ENCODE results near the gene BRIP1.
"Not testable (repeated sequence)": the region's sequence is repeated elsewhere in the genome, so short reads cannot be mapped to it uniquely, and the experiment has no call there.

Gene BRIP1

DNA sequence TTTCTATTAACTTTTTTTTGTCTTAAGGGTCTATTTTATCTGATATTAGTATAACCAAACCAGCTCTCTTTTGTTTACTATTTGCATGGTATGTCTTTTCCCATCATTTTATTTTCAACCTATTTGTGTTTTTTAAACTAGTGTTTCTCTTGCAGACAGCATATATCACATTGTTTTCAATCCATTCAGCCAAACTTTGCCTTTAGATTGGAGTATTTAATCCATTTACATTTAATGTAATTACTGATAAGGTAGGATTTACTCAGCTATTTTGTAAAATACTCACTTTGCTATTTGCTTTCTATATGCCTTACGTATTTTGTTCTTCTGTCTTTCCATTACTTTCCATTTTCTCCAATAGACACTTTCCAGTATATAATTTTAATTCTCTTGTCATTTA is 164.3 kb downstream of the BRIP1 start:
- no peak for DNase-seq (ENCODE audit: low read depth in 2 of 2)

DNA sequence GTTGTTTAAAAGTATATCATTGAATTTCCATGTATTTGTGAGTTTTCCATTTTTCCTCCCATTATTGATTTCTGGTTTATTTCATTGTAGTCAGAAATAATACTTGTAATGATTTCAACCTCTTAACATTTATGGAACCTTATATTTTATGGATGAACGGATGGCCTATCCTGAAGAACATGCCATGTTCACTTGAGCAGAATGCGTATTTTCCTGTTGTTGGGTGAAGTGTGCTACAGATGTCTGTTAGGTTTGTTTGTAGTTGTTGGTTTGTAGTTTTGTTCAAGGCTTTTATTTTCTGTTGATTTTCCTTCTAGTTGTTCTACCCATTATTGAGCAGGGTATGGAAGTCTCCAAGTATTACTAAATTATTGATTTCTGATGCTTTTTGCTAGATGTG is 165.1 kb downstream of the BRIP1 start:
- no peak for DNase-seq (ENCODE audit: low read depth in 2 of 2)

DNA sequence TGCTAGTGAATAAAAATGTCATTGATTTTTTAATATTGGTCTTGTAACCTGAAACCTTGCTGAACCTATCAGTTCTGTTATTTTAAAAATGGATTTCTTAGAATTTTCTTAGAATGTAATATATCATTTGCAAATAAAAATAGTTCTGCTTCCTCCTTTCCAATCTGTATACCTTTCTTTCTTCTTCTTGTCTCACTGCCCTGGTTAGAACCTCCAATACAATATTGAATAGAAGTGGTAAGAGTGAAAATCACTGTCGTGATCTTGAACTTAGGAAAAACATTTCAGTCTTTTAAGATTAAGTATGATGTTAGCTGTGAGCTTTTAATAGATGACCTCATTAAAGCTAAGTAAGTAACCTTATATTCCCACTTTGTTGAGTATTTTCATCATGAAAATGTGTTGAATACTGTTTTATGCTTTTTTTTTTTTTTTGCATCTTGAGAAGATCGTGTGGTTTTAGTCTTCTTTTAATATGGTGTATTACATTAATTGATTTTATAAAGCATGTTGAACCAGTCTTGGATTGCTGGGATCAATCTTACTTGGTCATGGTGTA is 167.5 kb downstream of the BRIP1 start:
- DNase-seq (ENCODE audit: low read depth in 2 of 2) = no peak

DNA sequence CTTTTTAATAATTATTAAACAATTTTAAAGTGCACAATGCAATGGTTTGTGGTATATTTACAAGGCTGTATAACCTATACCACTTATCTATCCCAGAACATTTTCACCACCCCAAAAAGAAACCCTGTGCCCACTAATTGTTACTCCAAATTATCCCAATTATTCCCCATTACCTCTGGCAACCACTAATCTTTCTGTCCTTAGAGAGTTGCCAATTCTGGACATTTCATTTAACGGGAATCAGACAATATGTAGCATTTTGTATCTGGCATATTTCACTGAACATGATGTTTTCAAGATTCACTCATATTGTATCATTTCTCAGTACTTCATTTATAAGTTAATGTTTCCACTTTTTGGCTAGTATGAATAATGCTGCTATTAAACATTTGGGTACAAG is 169.2 kb downstream of the BRIP1 start:
- no peak for DNase-seq (ENCODE audit: low read depth in 2 of 2)

DNA sequence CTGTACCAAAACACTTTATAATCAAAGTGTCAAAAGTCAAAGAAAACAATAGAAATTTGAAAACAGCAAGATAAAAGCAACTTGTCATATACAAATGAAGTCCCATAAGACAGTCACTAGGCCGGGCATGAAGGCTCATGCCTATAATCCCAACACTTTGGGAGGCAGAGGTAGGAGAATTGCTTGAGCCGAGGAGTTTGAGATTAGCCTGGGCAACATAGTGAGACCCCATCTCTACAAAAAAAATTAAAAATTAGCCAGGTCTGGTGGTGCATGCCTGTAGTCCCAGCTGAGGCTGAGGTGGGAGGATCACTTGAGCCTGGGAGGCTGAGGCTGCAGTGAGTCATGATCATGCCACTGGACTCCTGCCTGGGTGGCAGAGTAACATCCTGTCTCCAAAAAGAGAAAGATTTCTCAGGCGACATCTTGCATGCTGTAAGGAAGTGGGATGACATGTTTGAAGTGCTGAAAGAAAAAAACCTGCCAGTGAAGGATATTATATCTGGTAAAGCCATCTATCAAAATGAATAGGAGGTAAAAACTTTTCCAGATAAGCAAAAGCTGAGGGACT is 173.6 kb downstream of the BRIP1 start:
- no peak for DNase-seq (ENCODE audit: low read depth in 2 of 2)

DNA sequence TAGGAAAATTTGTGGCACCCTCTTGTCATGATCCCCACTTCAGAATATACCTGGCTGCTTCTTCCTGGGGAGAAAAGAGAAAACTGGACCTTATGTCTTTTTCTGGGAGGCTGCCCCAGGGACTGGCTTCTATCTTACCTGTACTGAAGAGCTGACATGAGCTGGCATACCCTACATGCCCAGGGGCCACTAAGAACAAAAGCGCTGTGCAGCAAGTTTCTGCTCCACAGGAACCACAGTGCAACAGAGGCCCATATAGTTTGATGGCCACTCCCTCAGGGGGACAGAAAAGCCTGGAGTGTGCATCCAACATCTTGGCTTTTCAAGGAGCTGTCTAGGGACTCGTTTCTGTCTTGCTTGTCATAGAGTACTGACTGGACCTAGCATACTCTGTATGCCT is 175.6 kb downstream of the BRIP1 start:
- DNase-seq (ENCODE audit: low read depth in 2 of 2) = no peak

DNA sequence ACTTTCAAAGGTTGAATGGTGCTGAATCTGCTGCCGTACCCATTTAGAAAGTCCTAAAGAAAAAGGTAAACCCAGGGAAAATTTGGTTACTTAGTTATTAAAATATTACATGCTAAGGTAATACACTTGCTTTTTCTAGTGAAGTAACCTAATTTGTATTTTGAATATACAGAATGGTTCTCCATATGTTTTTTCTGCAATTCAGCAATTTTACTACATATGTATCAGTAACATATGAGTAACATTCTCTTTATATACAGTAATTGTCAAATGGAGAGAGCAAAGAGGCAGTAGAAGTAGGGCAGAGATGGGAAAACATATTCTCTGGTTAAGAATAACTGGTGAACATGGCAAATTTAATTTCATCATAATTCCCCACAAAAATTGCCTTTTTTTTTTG is 177.2 kb downstream of the BRIP1 start:
- DNase-seq (ENCODE audit: low read depth in 2 of 2) = no peak

DNA sequence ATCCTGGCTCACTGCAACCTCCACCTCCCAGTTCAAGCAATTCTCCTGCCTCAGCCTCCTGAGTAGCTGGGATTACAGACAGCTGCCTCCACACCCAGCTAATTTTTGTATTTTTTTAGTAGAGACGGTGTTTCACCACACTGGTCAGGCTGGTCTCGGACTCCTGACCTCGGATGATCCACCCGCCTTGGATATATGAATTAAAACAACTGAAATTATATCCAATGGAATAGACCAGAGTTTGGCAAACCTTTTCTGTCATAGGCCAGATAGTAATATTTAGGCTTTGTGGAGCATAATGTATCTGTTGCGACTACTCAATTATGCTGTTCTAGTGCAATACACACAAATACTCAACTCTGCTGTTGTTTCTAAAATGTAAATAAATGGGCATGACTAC is 178.5 kb downstream of the BRIP1 start:
- DNase-seq (ENCODE audit: low read depth in 2 of 2) = no peak

DNA sequence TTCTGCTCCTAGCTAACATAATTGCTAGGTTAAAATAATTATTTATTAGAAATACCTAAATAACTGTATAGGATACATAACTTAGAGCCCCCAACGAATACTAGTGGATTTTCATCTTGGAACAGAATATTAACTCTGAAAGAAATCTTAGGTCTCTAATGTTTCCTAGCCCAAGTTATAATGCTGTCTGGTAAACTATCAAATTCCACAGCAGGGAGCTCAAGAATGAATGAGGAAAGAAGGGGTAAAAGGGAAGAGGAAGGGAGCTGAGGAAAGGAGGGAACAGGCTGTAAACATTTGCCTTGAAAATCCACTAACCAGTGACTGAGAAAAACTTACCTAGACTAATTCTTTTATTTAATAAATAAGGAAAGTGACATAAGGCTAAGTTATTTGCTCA is 179.2 kb downstream of the BRIP1 start:
- DNase-seq (ENCODE audit: low read depth in 2 of 2) = no peak

DNA sequence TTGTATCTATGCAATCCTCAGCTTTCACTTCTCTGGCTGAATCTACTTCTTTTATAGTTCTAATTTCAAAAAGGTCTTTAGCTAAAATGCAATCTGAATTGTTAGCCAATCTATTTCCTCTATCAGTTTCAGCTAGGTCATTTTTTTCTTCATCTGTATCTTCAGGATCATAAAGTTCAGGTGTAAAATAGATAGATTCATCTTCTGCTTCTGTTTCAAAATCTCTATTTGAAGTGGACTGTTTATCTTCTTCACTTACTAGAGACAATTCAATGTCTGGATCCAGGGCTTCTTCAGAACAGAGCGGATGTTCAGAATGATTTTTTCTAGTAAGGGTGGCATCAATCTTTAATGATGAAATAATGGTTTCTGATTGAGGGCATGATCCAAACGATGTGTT is 179.9 kb downstream of the BRIP1 start:
- no peak for DNase-seq (ENCODE audit: low read depth in 2 of 2)

DNA sequence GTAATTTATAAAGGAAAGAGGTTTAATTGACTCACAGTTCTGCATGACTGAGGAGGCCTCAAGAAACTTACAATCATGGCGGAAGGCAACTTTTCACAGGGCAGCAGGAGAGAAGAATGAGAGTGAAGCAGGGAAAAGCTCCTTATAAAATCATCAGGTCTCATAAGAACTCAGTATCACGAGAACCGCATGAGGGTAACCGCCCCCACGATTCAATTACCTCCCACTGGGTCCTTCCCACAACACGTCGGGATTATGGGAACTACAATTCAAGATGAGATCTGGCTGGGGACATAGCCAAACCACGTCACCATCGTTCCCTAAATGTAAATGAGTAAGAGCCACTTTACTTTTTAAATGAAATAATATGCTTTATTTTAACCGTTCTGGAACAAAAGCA is 182.4 kb downstream of the BRIP1 start:
- no peak for DNase-seq (ENCODE audit: low read depth in 2 of 2)

DNA sequence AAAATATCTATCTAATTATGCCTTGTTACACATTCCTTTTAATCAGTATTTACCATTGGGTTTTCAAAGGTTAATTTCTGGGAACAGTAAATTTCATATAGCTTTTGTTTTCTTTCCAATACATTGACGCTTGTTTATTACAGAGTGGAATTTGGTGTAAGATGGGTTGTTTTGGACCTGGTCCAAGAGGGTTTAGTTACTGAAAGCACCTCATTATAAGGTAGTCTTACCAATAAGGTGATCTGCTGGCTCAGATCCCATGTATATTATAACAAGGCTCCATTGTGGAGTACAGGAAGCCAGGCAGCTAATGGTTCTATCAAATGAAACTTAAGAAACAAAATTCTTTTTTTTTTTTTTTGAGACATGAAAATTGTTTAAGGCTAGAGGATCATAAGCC is 185.0 kb downstream of the BRIP1 start:
- DNase-seq (ENCODE audit: low read depth in 2 of 2) = no peak

DNA sequence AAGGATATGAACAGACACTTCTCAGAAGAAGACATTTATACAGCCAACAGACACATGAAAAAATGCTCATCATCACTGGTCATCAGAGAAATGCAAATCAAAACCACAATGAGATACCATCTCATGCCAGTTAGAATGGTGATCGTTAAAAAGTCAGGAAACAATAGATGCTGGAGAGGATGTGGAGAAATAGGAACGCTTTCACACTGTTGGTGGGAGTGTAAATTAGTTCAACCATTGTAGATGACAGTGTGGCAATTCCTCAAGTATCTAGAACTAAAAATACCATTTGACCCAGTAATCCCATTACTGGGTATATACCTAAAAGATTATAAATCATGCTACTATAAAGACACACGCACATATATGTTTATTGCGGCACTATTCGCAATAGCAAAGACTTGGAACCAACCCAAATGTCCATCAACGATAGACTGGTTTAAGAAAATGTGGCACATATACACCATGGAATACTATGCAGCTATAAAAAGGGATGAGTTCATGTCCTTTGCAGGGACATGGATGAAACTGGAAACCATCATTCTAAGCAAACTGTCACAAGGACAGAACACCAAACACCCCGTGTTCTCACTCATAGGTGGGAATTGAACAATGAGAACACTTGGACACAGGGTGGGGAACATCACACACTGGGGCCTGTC is 186.0 kb downstream of the BRIP1 start:
- DNase-seq (ENCODE audit: low read depth in 2 of 2) = not testable (repeated sequence)

DNA sequence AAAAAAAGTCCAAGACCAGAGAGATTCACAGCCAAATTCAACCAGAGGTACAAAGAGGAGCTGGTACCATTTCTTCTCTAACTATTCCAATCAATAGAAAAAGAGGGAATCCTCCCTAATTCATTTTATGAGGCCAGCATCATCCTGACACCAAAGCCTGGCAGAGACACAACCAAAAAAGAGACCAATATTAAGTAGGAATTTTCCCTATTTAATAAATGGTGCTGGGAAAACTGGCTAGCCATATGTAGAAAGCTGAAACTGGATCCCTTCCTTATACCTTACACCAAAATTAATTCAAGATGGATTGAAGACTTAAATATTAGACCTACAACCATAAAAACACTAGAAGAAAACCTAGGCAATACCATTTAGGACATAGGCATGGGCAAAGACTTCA is 186.8 kb downstream of the BRIP1 start:
- DNase-seq (ENCODE audit: low read depth in 2 of 2) = not testable (repeated sequence)

DNA sequence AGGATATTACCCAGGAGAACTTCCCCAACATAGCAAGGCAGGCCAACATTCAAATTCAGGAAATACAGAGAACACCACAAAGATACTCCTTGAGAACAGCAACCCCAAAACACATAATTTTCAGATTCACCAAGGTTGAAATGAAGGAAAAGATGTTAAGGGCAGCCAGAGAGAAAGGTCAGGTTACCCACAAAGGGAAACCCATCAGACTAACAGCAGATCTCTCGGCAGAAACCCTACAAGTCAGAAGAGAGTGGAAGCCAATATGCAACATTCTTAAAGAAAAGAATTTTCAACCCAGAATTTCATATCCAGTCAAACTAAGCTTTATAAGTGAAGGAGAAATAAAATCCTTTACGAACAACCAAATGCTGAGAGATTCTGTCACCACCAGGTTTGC is 188.7 kb downstream of the BRIP1 start:
- DNase-seq (ENCODE audit: low read depth in 2 of 2) = not testable (repeated sequence)

DNA sequence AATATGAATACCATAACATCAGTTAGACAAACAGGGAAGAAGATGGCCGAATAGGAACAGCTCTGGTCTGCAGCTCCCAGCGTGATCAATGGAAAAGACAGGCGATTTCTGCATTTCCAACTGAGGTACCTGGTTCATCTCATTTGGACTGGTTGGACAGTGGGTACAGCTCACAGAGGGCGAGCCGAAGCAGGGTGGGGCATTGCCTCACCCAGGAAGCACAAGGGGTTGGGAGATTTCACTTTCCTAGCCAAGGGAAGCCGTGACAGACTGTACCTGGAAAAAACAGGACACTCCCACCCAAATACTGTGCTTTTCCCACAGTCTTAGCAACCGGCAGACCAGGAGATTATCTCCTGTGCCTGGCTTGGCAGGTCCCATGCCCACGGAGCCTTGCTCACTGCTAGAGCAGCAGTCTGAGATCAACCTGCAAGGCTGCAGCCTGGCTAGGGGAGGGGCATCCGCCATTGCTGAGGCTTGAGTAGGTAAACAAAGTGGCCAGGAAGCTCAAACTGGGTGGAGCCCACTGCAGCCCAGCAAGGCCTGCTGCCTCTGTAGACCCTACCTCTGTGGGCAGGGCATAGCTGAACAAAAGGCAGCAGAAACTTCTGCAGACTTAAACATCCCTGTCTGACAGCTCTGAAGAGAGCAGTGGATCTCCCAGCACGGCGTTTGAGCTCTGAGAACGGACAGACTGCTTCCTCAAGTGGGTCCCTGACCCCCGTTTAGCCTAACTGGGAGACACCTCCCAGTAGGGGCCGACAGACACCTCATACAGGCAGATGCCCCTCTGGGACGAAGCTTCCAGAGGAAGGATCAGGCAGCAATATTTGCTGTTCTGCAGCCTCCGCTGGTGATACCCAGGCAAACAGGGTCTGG is 190.1 kb downstream of the BRIP1 start:
- DNase-seq (ENCODE audit: low read depth in 2 of 2) = not testable (repeated sequence)

DNA sequence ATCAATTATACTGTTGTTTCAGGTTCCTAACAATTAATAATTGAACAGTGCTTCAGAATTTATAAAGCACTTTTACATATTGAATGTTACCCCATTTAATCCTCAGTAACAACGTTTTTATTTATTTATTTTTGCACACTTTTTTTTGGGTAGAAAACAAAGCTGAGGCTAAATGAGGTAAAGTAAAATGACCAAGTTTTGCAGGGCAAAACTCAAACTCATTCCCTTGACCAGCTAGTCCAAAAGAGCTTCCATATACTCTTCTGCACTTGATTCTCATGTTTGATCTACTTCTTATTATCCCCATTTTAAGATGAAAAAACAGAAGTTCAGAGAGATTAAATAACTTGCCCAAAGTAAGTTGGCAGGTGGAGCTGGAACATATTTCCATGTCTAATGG is 191.2 kb downstream of the BRIP1 start:
- DNase-seq (ENCODE audit: low read depth in 2 of 2) = no peak

DNA sequence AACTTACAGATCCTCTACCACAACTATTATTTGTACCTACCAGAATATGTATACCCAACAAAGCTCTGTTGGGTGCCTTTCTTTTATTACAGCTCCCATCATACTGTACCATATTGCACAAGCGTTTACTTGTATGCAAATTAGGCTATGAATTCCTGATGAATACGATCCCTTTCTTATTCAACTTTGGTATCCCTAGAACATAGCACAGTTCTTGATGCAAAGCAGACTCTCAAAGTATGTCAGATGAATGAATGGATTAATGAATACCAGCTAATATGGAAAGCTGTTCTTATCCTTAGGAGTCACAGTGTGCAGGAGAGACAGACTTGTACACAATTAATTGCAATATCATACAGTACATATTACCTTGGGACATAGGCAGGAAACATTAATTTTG is 192.6 kb downstream of the BRIP1 start:
- no peak for DNase-seq (ENCODE audit: low read depth in 2 of 2)

DNA sequence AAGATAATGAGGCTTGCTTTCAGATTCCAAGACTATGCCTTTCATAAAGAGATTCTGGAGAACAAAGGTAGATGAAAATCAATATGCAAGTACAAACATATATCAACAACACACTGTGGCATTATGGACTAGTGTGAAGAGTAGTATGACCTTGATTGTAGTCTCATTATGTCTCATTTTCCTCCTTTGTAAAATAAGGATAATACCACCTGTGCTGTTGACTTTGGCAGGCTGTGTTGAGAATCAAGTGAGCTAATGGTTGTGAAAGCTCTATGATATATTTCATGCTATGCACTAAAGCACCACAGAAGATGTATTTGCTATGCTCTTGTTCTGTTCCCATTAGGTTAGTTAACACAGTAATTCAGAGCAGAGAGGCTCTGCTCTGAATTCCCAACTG is 193.8 kb downstream of the BRIP1 start:
- DNase-seq (ENCODE audit: low read depth in 2 of 2) = no peak

DNA sequence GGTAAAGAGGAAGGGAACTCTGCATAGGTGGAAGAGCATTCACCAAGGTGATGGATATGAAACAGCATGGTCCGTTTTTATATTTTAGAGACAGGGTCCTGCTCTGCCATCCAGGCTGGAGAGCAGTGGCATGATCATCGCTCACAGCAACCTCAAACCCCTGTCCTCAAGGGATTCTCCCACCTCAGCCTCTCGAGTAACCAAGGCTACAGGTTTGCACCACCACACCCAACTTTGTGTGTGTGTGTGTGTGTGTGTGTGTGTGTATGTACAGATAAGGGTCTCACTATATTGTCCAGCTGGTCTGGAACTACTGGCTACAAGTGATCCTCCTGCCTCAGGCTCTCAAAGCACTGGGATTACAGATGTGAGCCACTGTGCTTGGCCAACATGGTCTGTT is 194.8 kb downstream of the BRIP1 start:
- DNase-seq (ENCODE audit: low read depth in 2 of 2) = no peak

DNA sequence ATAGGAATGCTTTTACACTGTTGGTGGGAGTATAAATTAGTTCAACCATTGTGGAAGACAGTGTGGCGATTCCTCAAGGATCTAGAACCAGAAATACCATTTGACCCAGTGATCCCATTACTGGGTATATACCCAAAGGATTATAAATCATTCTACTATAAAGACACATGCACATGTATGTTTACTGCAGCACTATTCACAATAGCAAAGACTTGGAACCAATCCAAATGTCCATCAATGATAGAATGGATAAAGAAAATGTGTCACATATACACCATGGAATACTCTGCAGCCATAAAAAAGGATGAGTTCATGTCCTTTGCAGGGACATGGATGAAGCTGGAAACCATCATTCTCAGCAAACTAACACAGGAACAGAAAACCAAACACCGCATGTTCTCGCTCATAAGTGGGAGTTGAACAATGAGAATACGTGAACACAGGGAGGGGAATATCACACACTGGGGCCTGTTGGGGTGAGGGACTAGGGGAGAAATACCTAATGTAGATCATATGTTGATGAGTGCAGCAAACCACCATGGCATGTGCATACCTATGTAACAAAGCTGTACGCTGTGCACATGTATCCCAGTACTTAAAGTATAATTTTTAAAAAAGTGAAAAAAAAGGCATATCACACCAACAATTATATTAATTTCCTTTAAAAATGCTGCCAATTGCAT is 196.8 kb downstream of the BRIP1 start:
- DNase-seq (ENCODE audit: low read depth in 2 of 2) = not testable (repeated sequence)

DNA sequence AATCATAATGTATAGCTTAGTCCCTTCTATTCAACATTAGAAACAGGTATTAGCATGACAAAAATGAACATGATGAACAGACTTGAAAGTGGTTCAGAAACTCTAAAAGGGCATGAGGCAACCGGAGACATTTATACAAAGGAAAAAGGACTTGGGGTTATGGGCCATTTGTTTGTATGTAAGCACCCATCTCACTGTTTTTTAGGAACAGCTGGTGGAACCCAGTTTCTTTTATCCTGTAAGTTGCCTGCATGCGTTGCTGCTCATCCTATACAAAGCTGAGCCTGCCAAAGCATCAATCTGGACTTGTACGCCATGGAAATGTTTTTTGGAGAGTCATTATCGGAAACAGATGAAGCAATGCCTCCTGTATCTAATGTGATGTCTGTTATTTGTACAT is 200.0 kb downstream of the BRIP1 start:
- DNase-seq (ENCODE audit: low read depth in 2 of 2) = no peak
